Activated naive CD4-positive, alpha-beta T cell treated with anti-CD3 and anti-CD28 coated beads for 36 hours (primary cell): ENCODE data around the gene SIX3. TPM values are rescaled to one million over a fixed set of nuclear protein-coding genes. Genes with fewer than 3 reads are reported as not detected.

Experiments used
- CTCF ChIA-PET: fragments of 350-600 bp; sonication (Branson Sonifier 250); formaldehyde crosslinking; loops from one replicate; lab custom pipeline; 2021; ENCODE audit warnings: antibody characterized with exemption; lab: Charles Lee
- DNase-seq: peaks from one replicate; pipeline ENCODE4 v3.0.0-alpha.2; 2020
- H3K27ac Mint-ChIP-seq: one replicate; pipeline ENCODE4 v1.8.0; 2021; ENCODE audit warnings: mild to moderate bottlenecking, mixed read lengths
- H3K27me3 Mint-ChIP-seq: one replicate; pipeline ENCODE4 v1.8.0; 2021; ENCODE audit warnings: low read depth, mixed read lengths
- H3K36me3 Mint-ChIP-seq: one replicate; pipeline ENCODE4 v1.8.0; 2021; ENCODE audit warnings: low read depth, mixed read lengths
- H3K4me1 Mint-ChIP-seq: one replicate; pipeline ENCODE4 v1.8.0; 2021; ENCODE audit warnings: low read depth, mixed read lengths
- H3K4me3 Mint-ChIP-seq: one replicate; pipeline ENCODE4 v1.8.0; 2021; ENCODE audit warnings: mild to moderate bottlenecking, moderate library complexity, mixed read lengths
- H3K9me3 Mint-ChIP-seq: one replicate; pipeline ENCODE4 v1.8.0; 2021; ENCODE audit warnings: mixed read lengths
- intact Hi-C: fragments of 100-400 bp; cut with micrococcal nuclease; formaldehyde crosslinking; loops from one replicate; pipeline ENCODE4 v1.15.1; 2023
- total RNA-seq, 2 experiments: library from RNA; stranded (reverse); gene quantifications; one replicate each; pipeline ENCODE4 v1.2.3, GENCODE V29; 2021

Gene SIX3
- total RNA-seq, 2 experiments from 2014 or later, result not detected

- CTCF ChIA-PET, result no interaction called here
These were observed 26.4 kb downstream of the SIX3 start for GRCh38 chr2:44967727-44968432.

GRCh38 chr2:44969936-44970335 lies 28.4 kb downstream of the SIX3 start:
- intact Hi-C loops, result no loop called here
- no peaks in the 10 kb centered on the region for H3K36me3 Mint-ChIP-seq
- no peak overlapping the region for H3K27ac Mint-ChIP-seq

More at GRCh38 chr2:44967727-44968432, 26.4 kb downstream of the SIX3 start:
- DNase-seq, result no peak
- Mint-ChIP-seq H3K4me3 (no peak overlapping the region), H3K9me3 (no peaks in the 10 kb centered on the region), H3K27ac (no peak overlapping the region), H3K27me3 (peaks cover 21% of the 10 kb centered on the region), H3K4me1 (no peaks in the 10 kb centered on the region), H3K36me3 (no peaks in the 10 kb centered on the region)
- intact Hi-C loops, result no loop called here

GRCh38 chr2:44970846-44971450 lies 29.4 kb downstream of the SIX3 start:
- Mint-ChIP-seq H3K36me3 (no peaks in the 10 kb centered on the region), H3K4me1 (no peaks in the 10 kb centered on the region), H3K27ac (no peak overlapping the region), H3K9me3 (no peaks in the 10 kb centered on the region), H3K27me3 (peaks cover 10% of the 10 kb centered on the region), H3K4me3 (no peak overlapping the region)
- intact Hi-C loops, result no loop called here
- CTCF ChIA-PET, result interaction anchor here (1.0 to 1.3 kb wide), 4 partner anchors 10 to 42 kb away, joined by 3 to 4 read pairs (median 4); no protein-coding TSS in a partner anchor
- DNase-seq, result no peak

More at GRCh38 chr2:44969936-44970335, 28.4 kb downstream of the SIX3 start:
- no peak for DNase-seq
- Mint-ChIP-seq H3K4me3 (no peak overlapping the region), H3K4me1 (no peaks in the 10 kb centered on the region), H3K27me3 (peaks cover 15% of the 10 kb centered on the region), H3K9me3 (no peaks in the 10 kb centered on the region)
- CTCF ChIA-PET, result interaction anchor here (1.0 to 1.3 kb wide), 4 partner anchors 11 to 43 kb away, joined by 3 to 4 read pairs (median 4); no protein-coding TSS in a partner anchor

- CTCF ChIA-PET, result interaction anchor here (1.4 to 2.6 kb wide), 3 partner anchors 9 to 18 kb away, joined by 5 to 11 read pairs (median 8); no protein-coding TSS in a partner anchor
- DNase-seq, result no peak
- Mint-ChIP-seq H3K36me3 (no peaks in the 10 kb centered on the region), H3K4me1 (no peaks in the 10 kb centered on the region), H3K27me3 (peaks cover 12% of the 10 kb centered on the region), H3K27ac (no peak overlapping the region), H3K9me3 (no peaks in the 10 kb centered on the region), H3K4me3 (no peak overlapping the region)
- intact Hi-C loops, result no loop called here
These were observed 31.5 kb downstream of the SIX3 start for GRCh38 chr2:44972771-44973535.

- intact Hi-C loops, result no loop called here
- peaks cover 16% of the 10 kb centered on the region for H3K27me3 Mint-ChIP-seq
- CTCF ChIA-PET, result interaction anchor here (0.6 to 2.6 kb wide), 6 partner anchors 8 to 282 kb away, joined by 3 to 8 read pairs (median 4); no protein-coding TSS in a partner anchor
- H3K27ac Mint-ChIP-seq, result no peak overlapping the region
- no peaks in the 10 kb centered on the region for H3K4me1 Mint-ChIP-seq
- H3K9me3 Mint-ChIP-seq, result no peaks in the 10 kb centered on the region
- no peaks in the 10 kb centered on the region for H3K36me3 Mint-ChIP-seq
- DNase-seq, result peak; percentile 33
- no peak overlapping the region for H3K4me3 Mint-ChIP-seq
These were observed 32.7 kb downstream of the SIX3 start for GRCh38 chr2:44974064-44974715.

- Mint-ChIP-seq H3K27me3 (peaks cover 13% of the 10 kb centered on the region), H3K27ac (peak overlapping the region; percentile 21), H3K9me3 (no peaks in the 10 kb centered on the region), H3K36me3 (no peaks in the 10 kb centered on the region), H3K4me3 (peak overlapping the region; percentile 15), H3K4me1 (no peaks in the 10 kb centered on the region)
- CTCF ChIA-PET, result interaction anchor here (1.2 kb wide), 1 partner anchor 606 kb away, joined by 3 read pairs; no protein-coding TSS in a partner anchor
- peak; percentile 42 for DNase-seq
- intact Hi-C loops, result no loop called here
These were observed 34.3 kb downstream of the SIX3 start for GRCh38 chr2:44975571-44976450.

GRCh38 chr2:44979581-44979980 lies 38.1 kb downstream of the SIX3 start:
- H3K27ac Mint-ChIP-seq, result no peak overlapping the region
- H3K4me3 Mint-ChIP-seq, result no peak overlapping the region
- H3K9me3 Mint-ChIP-seq, result no peaks in the 10 kb centered on the region
- no peaks in the 10 kb centered on the region for H3K4me1 Mint-ChIP-seq
- no peak for DNase-seq
- peaks cover 13% of the 10 kb centered on the region for H3K27me3 Mint-ChIP-seq
- H3K36me3 Mint-ChIP-seq, result no peaks in the 10 kb centered on the region
- CTCF ChIA-PET, result interaction anchor here (3.9 kb wide), 1 partner anchor 516 kb away, joined by 46 read pairs; no protein-coding TSS in a partner anchor
- intact Hi-C loops, result no loop called here

GRCh38 chr2:44980751-44981713 lies 39.5 kb downstream of the SIX3 start:
- H3K4me3 Mint-ChIP-seq, result no peak overlapping the region
- DNase-seq, result no peak
- H3K9me3 Mint-ChIP-seq, result no peaks in the 10 kb centered on the region
- CTCF ChIA-PET, result interaction anchor here (0.6 to 3.9 kb wide), 25 partner anchors 8 to 707 kb away, joined by 3 to 46 read pairs (median 3); partner anchors contain the start of gene SIX2
- peaks cover 14% of the 10 kb centered on the region for H3K27me3 Mint-ChIP-seq
- no peaks in the 10 kb centered on the region for H3K36me3 Mint-ChIP-seq
- H3K27ac Mint-ChIP-seq, result no peak overlapping the region
- no peaks in the 10 kb centered on the region for H3K4me1 Mint-ChIP-seq
- intact Hi-C loops, result loop anchor here (1.0 to 5.0 kb wide), 5 partner anchors 513 to 956 kb away; no protein-coding TSS in a partner anchor

GRCh38 chr2:44981714-44982108 lies 40.2 kb downstream of the SIX3 start:
- Mint-ChIP-seq H3K27me3 (peaks cover 14% of the 10 kb centered on the region), H3K27ac (no peak overlapping the region), H3K36me3 (no peaks in the 10 kb centered on the region), H3K4me1 (no peaks in the 10 kb centered on the region), H3K9me3 (no peaks in the 10 kb centered on the region), H3K4me3 (no peak overlapping the region)
- CTCF ChIA-PET, result interaction anchor here (0.6 to 3.9 kb wide), 26 partner anchors 8 to 708 kb away, joined by 3 to 46 read pairs (median 3); partner anchors contain the start of gene SIX2
- DNase-seq, result peak; percentile 80
- intact Hi-C loops, result loop anchor here (1.0 to 5.0 kb wide), 6 partner anchors 33 to 956 kb away; no protein-coding TSS in a partner anchor
